NCI-H2171 treated with DMSO at 0.1 percent for 48 hours (cell line): ENCODE measurements around the gene POLR2I.
"Not testable (repeated sequence)": the region's sequence is repeated elsewhere in the genome, so short reads cannot be mapped to it uniquely, and the experiment has no call there.

ENCODE experiments used
- DNase-seq: peaks from one replicate; lab custom pipeline; 2025; lab: John Stamatoyannopoulos, UW

Gene POLR2I

GRCh38 chr19:36114721-36115452 is at the start of gene POLR2I:
Gene POLR2I, minus strand, starts transcription at chr19:36114875. Its CDS starts 19 bp downstream, at chr19:36114856.
- peak; percentile 100 for DNase-seq

- no peak for DNase-seq
These were observed 49.1 kb upstream of the POLR2I start for GRCh38 chr19:36163813-36164212.

GRCh38 chr19:36160821-36161596 is 46.3 kb upstream of the POLR2I start:
- DNase-seq: no peak

GRCh38 chr19:36153126-36153525 is 38.5 kb upstream of the POLR2I start:
- DNase-seq: no peak

- DNase-seq: no peak
These were observed 37.8 kb upstream of the POLR2I start, which contains the start of gene COX7A1 for GRCh38 chr19:36152352-36153091. Gene COX7A1, minus strand, starts transcription at chr19:36152447. Its CDS starts 40 bp downstream, at chr19:36152407.

GRCh38 chr19:36152019-36152351 is 37.3 kb upstream of the POLR2I start:
- DNase-seq: no peak

GRCh38 chr19:36151144-36152018 is 36.7 kb upstream of the POLR2I start:
- DNase-seq: no peak

GRCh38 chr19:36150586-36150985 is 35.9 kb upstream of the POLR2I start:
- no peak for DNase-seq

- DNase-seq: no peak
These were observed 35.2 kb upstream of the POLR2I start for GRCh38 chr19:36149673-36150406.

GRCh38 chr19:36144624-36145023 is 29.9 kb upstream of the POLR2I start:
- DNase-seq: no peak

GRCh38 chr19:36142496-36142895 is 27.8 kb upstream of the POLR2I start:
- DNase-seq: no peak

- no peak for DNase-seq
These were observed 27.4 kb upstream of the POLR2I start for GRCh38 chr19:36142046-36142445.

GRCh38 chr19:36141039-36141927 is 26.6 kb upstream of the POLR2I start:
- peak; percentile 81 for DNase-seq

- DNase-seq: peak; percentile 73
These were observed 25.8 kb upstream of the POLR2I start for GRCh38 chr19:36140304-36141038.

- DNase-seq: peak; percentile 91
These were observed 25.0 kb upstream of the POLR2I start, which contains the start of gene CAPNS1 for GRCh38 chr19:36139473-36140303. Gene CAPNS1, plus strand, starts transcription at chr19:36140066. Its CDS starts 946 bp downstream, at chr19:36141012.

- no peak for DNase-seq
These were observed 24.4 kb upstream of the POLR2I start for GRCh38 chr19:36139120-36139472.

GRCh38 chr19:36136964-36137686 is 22.4 kb upstream of the POLR2I start:
- DNase-seq: no peak

GRCh38 chr19:36134867-36135266 is 20.2 kb upstream of the POLR2I start:
- DNase-seq: not testable (repeated sequence)
